H1 (cell line): ENCODE results near the gene TSHZ2. TPM values are rescaled to one million over a fixed set of nuclear protein-coding genes. Genes with fewer than 3 reads are reported as not detected.

ENCODE experiments used
- CTCF ChIA-PET: fragments of 300-600 bp; sonication (Branson Sonifier 250); formaldehyde crosslinking; loops from one replicate; lab custom pipeline; 2021; ENCODE audit not compliant: partially characterized antibody; lab: Charles Lee
- POLR2A ChIA-PET: fragments of 300-600 bp; sonication (Branson Sonifier 250); formaldehyde crosslinking; loops from one replicate; lab custom pipeline; 2021; ENCODE audit warnings: inconsistent platforms; ENCODE audit not compliant: partially characterized antibody; lab: Charles Lee
- DNase-seq, 2 experiments: peaks; one replicate each; pipeline versions ENCODE4 v3.0.0 to v3.0.0-alpha.2; 2010 to 2022; ENCODE audit warnings: low spot score in 2 of 2, low read depth in 1 of 2, mixed read lengths in 1 of 2
- FAIRE-seq: peaks from 2 replicates; lab custom pipeline; 2011; peaks lifted over from hg19 to GRCh38; lab: Jason Lieb, UNC
- H2AFZ ChIP-seq: 2 replicates; pipeline ENCODE4 v1.8.1; 2012; ENCODE audit warnings: low read length, inconsistent platforms
- H2AK5ac ChIP-seq: 2 replicates; pipeline ENCODE4 v1.6.1; 2013; ENCODE audit warnings: low read depth, low read length
- H2BK120ac ChIP-seq: replicated peaks from 2 replicates; pipeline ENCODE3; 2013; ENCODE audit warnings: low read depth, low read length, inconsistent platforms
- H2BK12ac ChIP-seq: 2 replicates; pipeline ENCODE4 v1.6.1; 2013; ENCODE audit warnings: low read depth, low read length
- H2BK15ac ChIP-seq: 2 replicates; pipeline ENCODE4 v1.6.1; 2013; ENCODE audit warnings: low read length
- H2BK20ac ChIP-seq: 2 replicates; pipeline ENCODE4 v1.6.1; 2013; ENCODE audit warnings: low read length
- H2BK5ac ChIP-seq: 2 replicates; pipeline ENCODE4 v1.6.1; 2013; ENCODE audit warnings: low read depth, low read length
- H3K14ac ChIP-seq: 2 replicates; pipeline ENCODE4 v1.6.1; 2013; ENCODE audit warnings: inconsistent platforms; ENCODE audit not compliant: insufficient read length
- H3K18ac ChIP-seq: 2 replicates; pipeline ENCODE4 v1.6.1; 2013; ENCODE audit warnings: low read length; ENCODE audit errors: extremely low read depth
- H3K23ac ChIP-seq: 2 replicates; pipeline ENCODE4 v1.6.1; 2013; ENCODE audit warnings: inconsistent platforms; ENCODE audit not compliant: insufficient read length
- H3K23me2 ChIP-seq: 2 replicates; pipeline ENCODE4 v1.6.1; 2013; ENCODE audit warnings: low read depth, low read length
- H3K27ac ChIP-seq: 2 replicates; pipeline ENCODE4 v1.6.1; 2011; ENCODE audit warnings: low read depth, low read length, inconsistent platforms
- H3K27me3 ChIP-seq, 4 experiments: replicated peaks in 1 of 4; 1 replicate in 1 of 4; 2 replicates in 3 of 4; pipeline versions ENCODE4 v1.6.1 to v1.8.1; 2011 to 2013; ENCODE audit warnings: low read length in 3 of 4, mild to moderate bottlenecking in 3 of 4, inconsistent platforms in 2 of 4, mixed read lengths in 2 of 4, moderate library complexity in 1 of 4; ENCODE audit not compliant: control insufficient read depth in 3 of 4, insufficient read depth in 3 of 4; ENCODE audit errors: extremely low read depth in 1 of 4
- H3K36me3 ChIP-seq, 4 experiments: 2 replicates each; pipeline versions ENCODE4 v1.6.1 to v1.8.1; 2011 to 2013; ENCODE audit warnings: mild to moderate bottlenecking in 4 of 4, low read length in 3 of 4, moderate library complexity in 2 of 4, control low read depth in 1 of 4, inconsistent platforms in 1 of 4; ENCODE audit not compliant: insufficient read depth in 4 of 4, control insufficient read depth in 2 of 4
- H3K4ac ChIP-seq: replicated peaks from 2 replicates; pipeline ENCODE3; 2013; ENCODE audit warnings: low read length, low read depth, mixed read lengths, inconsistent platforms; ENCODE audit not compliant: insufficient read length
- H3K4me1 ChIP-seq, 4 experiments: replicated peaks in 1 of 4; 1 replicate in 1 of 4; 2 replicates in 3 of 4; pipeline versions ENCODE4 v1.6.1 to v1.8.1; 2011 to 2013; ENCODE audit warnings: low read length in 3 of 4, inconsistent platforms in 2 of 4, mixed read lengths in 1 of 4; ENCODE audit not compliant: insufficient read depth in 4 of 4, control insufficient read depth in 3 of 4
- H3K4me2 ChIP-seq, 2 experiments: 2 replicates each; pipeline versions ENCODE4 v1.6.1 to v1.8.1; 2011 to 2013; ENCODE audit warnings: low read depth in 2 of 2, low read length in 2 of 2, control low read depth in 1 of 2, inconsistent platforms in 1 of 2, mild to moderate bottlenecking in 1 of 2; ENCODE audit not compliant: insufficient read depth in 1 of 2
- H3K4me3 ChIP-seq, 4 experiments: fragments of 200-600, 300-600 bp in 1 of 4; sonication (generic), shearing (Covaris generic), sonication (Bioruptor Twin) in 1 of 4; 2 replicates each; pipeline versions ENCODE4 v1.5.1 to v1.8.1; 2011 to 2016; ENCODE audit warnings: low read length in 4 of 4, low read depth in 3 of 4, control low read depth in 2 of 4, inconsistent platforms in 2 of 4, mild to moderate bottlenecking in 2 of 4, mixed read lengths in 1 of 4, moderate library complexity in 1 of 4; ENCODE audit not compliant: insufficient read depth in 2 of 4; ENCODE audit errors: extremely low read depth in 1 of 4
- H3K56ac ChIP-seq: replicated peaks from 2 replicates; pipeline ENCODE3; 2013; ENCODE audit warnings: low read depth, mild to moderate bottlenecking, mixed read lengths, low read length, inconsistent platforms; ENCODE audit not compliant: insufficient read length
- H3K79me1 ChIP-seq: 2 replicates; pipeline ENCODE4 v1.6.1; 2013; ENCODE audit warnings: low read depth, low read length, control low read depth
- H3K79me2 ChIP-seq, 2 experiments: 2 replicates each; pipeline versions ENCODE4 v1.6.1 to v1.8.1; 2012 to 2013; ENCODE audit warnings: low read length in 2 of 2, mild to moderate bottlenecking in 2 of 2, inconsistent platforms in 1 of 2; ENCODE audit not compliant: insufficient read depth in 2 of 2, control insufficient read depth in 1 of 2
- H3K9ac ChIP-seq, 4 experiments: replicated peaks in 1 of 4; 1 replicate in 1 of 4; 2 replicates in 3 of 4; pipeline versions ENCODE4 v1.6.1 to v1.8.1; 2011 to 2013; ENCODE audit warnings: low read depth in 3 of 4, low read length in 3 of 4, control low read depth in 2 of 4, mild to moderate bottlenecking in 2 of 4, moderate library complexity in 2 of 4, inconsistent platforms in 1 of 4; ENCODE audit errors: extremely low read depth in 1 of 4
- H3K9me3 ChIP-seq, 2 experiments: 2 replicates each; pipeline versions ENCODE4 v1.6.1 to v1.8.1; 2012 to 2013; ENCODE audit warnings: mild to moderate bottlenecking in 2 of 2, moderate library complexity in 2 of 2, control low read depth in 1 of 2, inconsistent platforms in 1 of 2, low read depth in 1 of 2, low read length in 1 of 2, mixed read lengths in 1 of 2; ENCODE audit not compliant: insufficient read depth in 2 of 2
- H4K20me1 ChIP-seq, 2 experiments: replicated peaks in 1 of 2; 2 replicates each; pipeline versions ENCODE3 to v1.8.1; 2011 to 2013; ENCODE audit warnings: inconsistent platforms in 2 of 2, low read length in 2 of 2, mild to moderate bottlenecking in 1 of 2; ENCODE audit not compliant: insufficient read depth in 2 of 2, control insufficient read depth in 1 of 2
- H4K5ac ChIP-seq: 2 replicates; pipeline ENCODE4 v1.6.1; 2013; ENCODE audit warnings: low read length, low read depth, mixed read lengths, inconsistent platforms; ENCODE audit not compliant: insufficient read length
- H4K8ac ChIP-seq: 2 replicates; pipeline ENCODE4 v1.8.0; 2013; ENCODE audit warnings: mild to moderate bottlenecking, moderate library complexity, low read length, inconsistent platforms; ENCODE audit not compliant: insufficient read depth; ENCODE audit errors: extremely low read depth
- H4K91ac ChIP-seq: replicated peaks from 2 replicates; pipeline ENCODE3; 2013; ENCODE audit warnings: low read length, mixed read lengths, inconsistent platforms; ENCODE audit not compliant: insufficient read length
- CBX8 ChIP-seq: fragments of 300-800, 300-1000 bp; sonication (generic); IDR thresholded peaks from 2 replicates; pipeline ENCODE4 v1.7.1; 2016; ENCODE audit warnings: low read depth, low read length, borderline replicate concordance
- FOSL1 ChIP-seq: IDR thresholded peaks from 2 replicates; pipeline ENCODE4 v1.6.1; 2011; ENCODE audit warnings: mild to moderate bottlenecking, low read depth, low read length, moderate library complexity; ENCODE audit not compliant: insufficient read depth
- JUND ChIP-seq: IDR thresholded peaks from 2 replicates; pipeline ENCODE4 v1.6.1; 2011; ENCODE audit warnings: mild to moderate bottlenecking, improper control_type of control experiment, low read length
- NRF1 ChIP-seq: IDR thresholded peaks from 2 replicates; pipeline ENCODE4 v1.6.1; 2011; ENCODE audit warnings: mild to moderate bottlenecking, low read depth, low read length, improper control_type of control experiment
- POLR2AphosphoS5 ChIP-seq: IDR thresholded peaks from 2 replicates; pipeline ENCODE4 v1.6.1; 2011; ENCODE audit warnings: low read depth, low read length
- RBBP5 ChIP-seq: IDR thresholded peaks from 2 replicates; pipeline ENCODE4 v1.7.1; 2012; ENCODE audit warnings: low read depth, mild to moderate bottlenecking, inconsistent platforms, low read length, moderate library complexity, borderline replicate concordance
- SIX5 ChIP-seq: IDR thresholded peaks from 2 replicates; pipeline ENCODE4 v1.6.1; 2011; ENCODE audit warnings: mild to moderate bottlenecking, low read depth, low read length
- SP2 ChIP-seq: IDR thresholded peaks from 2 replicates; pipeline ENCODE4 v1.6.1; 2012; ENCODE audit warnings: mild to moderate bottlenecking, low read length, inconsistent platforms
- SUZ12 ChIP-seq: fragments of 200-600 bp; sonication (generic); IDR thresholded peaks from 2 replicates; pipeline ENCODE4 v1.6.1; 2012; ENCODE audit warnings: mild to moderate bottlenecking, inconsistent platforms, low read length, moderate library complexity, mixed read lengths
- TBP ChIP-seq: IDR thresholded peaks from 2 replicates; pipeline ENCODE4 v1.6.1; 2011; ENCODE audit warnings: low read depth, low read length, improper control_type of control experiment
- WGBS, 2 experiments: shearing (Covaris generic) in 1 of 2; methylation state at CpG; one replicate each; pipeline versions ENCODE4 v1.1.6 to v1.1.7; 2013 to 2015; ENCODE audit warnings: low lambda C conversion rate in 2 of 2, mixed read lengths in 2 of 2, inconsistent platforms in 1 of 2, low coverage in 1 of 2, missing lambda C conversion rate in 1 of 2; ENCODE audit not compliant: insufficient replicate concordance in 2 of 2, insufficient coverage in 1 of 2, insufficient read length in 1 of 2; ENCODE audit errors: extremely low coverage in 1 of 2, missing lambda C conversion rate in 1 of 2; 5-methylcytosine and 5-hydroxymethylcytosine counted together
- polyA plus RNA-seq, 7 experiments: library from polyadenylated mRNA; depleted of rRNA in 3 of 7; stranded (reverse) in 5 of 7; unstranded in 2 of 7; fragments of >200 nt in 5 of 7; fragments of 200-250 nt in 2 of 7; gene quantifications; 1 replicate in 5 of 7; 2 replicates in 1 of 7; 4 replicates in 1 of 7; pipeline versions ENCODE4 v1.2.1 to v1.2.3, GENCODE V29; 2011 to 2013; ENCODE audit warnings: missing spikeins in 2 of 7, mixed read lengths in 2 of 7
- total RNA-seq: library from RNA; stranded (reverse); fragmentation: NEBNext Ultra II Directional; extraction: Animal tissue kit (Norgen Biotek cat#: 25700); gene quantifications from 2 replicates; pipeline ENCODE4 v1.2.1, GENCODE V29; 2021
- TF ChIP-seq, protein P1 (sequence below): IDR thresholded peaks from 2 replicates; pipeline ENCODE4 v1.6.1; 2011; ENCODE audit warnings: low read length, improper control_type of control experiment

TSHZ2 gene
- total and polyA plus RNA-seq, 2 of the 8 experiments (the other 6 are each of a cell fraction or from before 2014, with no cell fraction given): 0.14 to 0.30 TPM

DNA sequence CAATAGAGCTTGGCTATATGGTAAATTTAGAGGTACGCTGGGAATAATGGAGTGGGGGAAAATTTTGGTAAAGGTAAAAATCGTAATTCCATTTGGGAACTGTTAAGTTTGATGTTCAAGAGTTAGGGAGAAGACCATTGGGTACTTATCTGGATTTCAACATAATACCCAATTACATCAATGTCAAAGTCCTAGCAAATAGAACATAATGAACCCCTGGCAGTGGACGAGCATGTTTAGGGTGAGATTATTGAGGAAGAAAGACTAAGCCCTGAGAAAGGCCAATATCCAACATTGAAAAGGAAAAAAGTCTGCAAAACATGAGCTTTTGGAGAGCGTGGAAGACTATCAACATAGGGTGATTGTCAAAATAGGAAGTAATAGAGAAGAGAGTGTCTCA is 106.6 kb downstream of the TSHZ2 start:
- DNase-seq: no peak
- no peak overlapping the region for H2AK5ac ChIP-seq
- H2AFZ ChIP-seq: no peak overlapping the region
- no peaks in the 10 kb centered on the region for H3K9me3 ChIP-seq
- no peak overlapping the region for H2BK20ac ChIP-seq
- ChIA-PET CTCF (no interaction called here), POLR2A (no interaction called here)
- H4K8ac ChIP-seq: no peak overlapping the region
- H3K36me3 ChIP-seq: no peaks in the 10 kb centered on the region
- H3K14ac ChIP-seq: no peak overlapping the region
- no peak for TF ChIP-seq CBX8
- TF ChIP-seq, protein P1, sequence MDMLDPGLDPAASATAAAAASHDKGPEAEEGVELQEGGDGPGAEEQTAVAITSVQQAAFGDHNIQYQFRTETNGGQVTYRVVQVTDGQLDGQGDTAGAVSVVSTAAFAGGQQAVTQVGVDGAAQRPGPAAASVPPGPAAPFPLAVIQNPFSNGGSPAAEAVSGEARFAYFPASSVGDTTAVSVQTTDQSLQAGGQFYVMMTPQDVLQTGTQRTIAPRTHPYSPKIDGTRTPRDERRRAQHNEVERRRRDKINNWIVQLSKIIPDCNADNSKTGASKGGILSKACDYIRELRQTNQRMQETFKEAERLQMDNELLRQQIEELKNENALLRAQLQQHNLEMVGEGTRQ: no peak
- TF ChIP-seq SUZ12: no peak
- TF ChIP-seq NRF1: no peak
- no peak for TF ChIP-seq POLR2AphosphoS5
- no peak for TF ChIP-seq SP2
- TF ChIP-seq RBBP5: no peak
- no peak for TF ChIP-seq FOSL1
- TF ChIP-seq JUND: no peak
- TF ChIP-seq TBP: no peak
- no peak for TF ChIP-seq SIX5
- no peak overlapping the region for H4K91ac ChIP-seq
- no peaks in the 10 kb centered on the region for H4K20me1 ChIP-seq
- H2BK120ac ChIP-seq: no peak overlapping the region
- H2BK12ac ChIP-seq: no peak overlapping the region
- no peak overlapping the region for H3K56ac ChIP-seq
- H3K4me1 ChIP-seq: no peaks in the 10 kb centered on the region; a peak in 1 of 7 replicates
- WGBS, 2 experiments: 87 to 100% methylated on average over 2 to 4 of the region's 4 CpGs
- no peak overlapping the region for H4K5ac ChIP-seq
- H3K18ac ChIP-seq: no peak overlapping the region
- H3K23ac ChIP-seq: no peak overlapping the region
- H3K27ac ChIP-seq: no peak overlapping the region
- no peak overlapping the region for H3K9ac ChIP-seq
- no peak for FAIRE-seq
- H3K23me2 ChIP-seq: no peaks in the 10 kb centered on the region; the same call in 1 of the 2 replicates
- H3K79me2 ChIP-seq: no peaks in the 10 kb centered on the region
- no peaks in the 10 kb centered on the region for H3K27me3 ChIP-seq
- H2BK5ac ChIP-seq: no peak overlapping the region
- H3K4me3 ChIP-seq: no peak overlapping the region
- no peak overlapping the region for H3K4me2 ChIP-seq
- H3K79me1 ChIP-seq: no peaks in the 10 kb centered on the region
- H2BK15ac ChIP-seq: no peak overlapping the region
- no peak overlapping the region for H3K4ac ChIP-seq
